Measurements from ENCODE around the gene LRRC32.

The LRRC32 gene

DNA sequence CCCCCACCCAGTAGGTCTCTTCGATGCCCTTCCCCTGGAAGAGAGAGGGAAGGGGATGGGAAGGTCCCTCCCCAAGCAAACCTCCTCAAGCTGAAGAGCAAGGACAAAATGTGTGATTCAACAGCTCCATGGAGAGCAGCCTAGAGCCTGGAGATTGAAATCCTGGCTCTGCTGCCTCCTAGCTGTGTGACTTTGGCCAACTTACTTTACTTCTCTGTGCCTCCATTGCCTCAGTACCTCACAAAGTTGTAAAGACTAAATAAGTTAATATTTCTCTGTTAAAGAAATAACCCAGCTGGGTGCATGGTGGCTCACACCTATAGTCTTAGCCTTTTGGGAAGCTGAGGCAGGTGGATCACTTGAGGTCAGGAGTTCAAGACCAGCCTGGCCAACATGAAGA is 21.1 kb upstream of the LRRC32 start:
- no peak overlapping the region for H3K4me3 ChIP-seq (ENCODE audit: low read depth, low read length)
- TF ChIP-seq, protein P1, sequence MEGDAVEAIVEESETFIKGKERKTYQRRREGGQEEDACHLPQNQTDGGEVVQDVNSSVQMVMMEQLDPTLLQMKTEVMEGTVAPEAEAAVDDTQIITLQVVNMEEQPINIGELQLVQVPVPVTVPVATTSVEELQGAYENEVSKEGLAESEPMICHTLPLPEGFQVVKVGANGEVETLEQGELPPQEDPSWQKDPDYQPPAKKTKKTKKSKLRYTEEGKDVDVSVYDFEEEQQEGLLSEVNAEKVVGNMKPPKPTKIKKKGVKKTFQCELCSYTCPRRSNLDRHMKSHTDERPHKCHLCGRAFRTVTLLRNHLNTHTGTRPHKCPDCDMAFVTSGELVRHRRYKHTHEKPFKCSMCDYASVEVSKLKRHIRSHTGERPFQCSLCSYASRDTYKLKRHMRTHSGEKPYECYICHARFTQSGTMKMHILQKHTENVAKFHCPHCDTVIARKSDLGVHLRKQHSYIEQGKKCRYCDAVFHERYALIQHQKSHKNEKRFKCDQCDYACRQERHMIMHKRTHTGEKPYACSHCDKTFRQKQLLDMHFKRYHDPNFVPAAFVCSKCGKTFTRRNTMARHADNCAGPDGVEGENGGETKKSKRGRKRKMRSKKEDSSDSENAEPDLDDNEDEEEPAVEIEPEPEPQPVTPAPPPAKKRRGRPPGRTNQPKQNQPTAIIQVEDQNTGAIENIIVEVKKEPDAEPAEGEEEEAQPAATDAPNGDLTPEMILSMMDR (IDR thresholded peaks at IDR 0.05; ENCODE audit: borderline replicate concordance, insufficient read depth, low read depth, low read length) = no peak

- TF ChIP-seq, protein P1 (IDR thresholded peaks at IDR 0.05; ENCODE audit: borderline replicate concordance, insufficient read depth, low read depth, low read length) = no peak
- no peak overlapping the region for H3K4me3 ChIP-seq (ENCODE audit: low read depth, low read length)
Observed at GRCh38 chr11:76690736-76691135, 20.2 kb upstream of the LRRC32 start.

- H3K4me3 ChIP-seq (ENCODE audit: low read depth, low read length) = no peak overlapping the region
Observed at GRCh38 chr11:76689313-76690260, 19.0 kb upstream of the LRRC32 start.

GRCh38 chr11:76688146-76688545 is 17.6 kb upstream of the LRRC32 start:
- TF ChIP-seq, protein P1 (IDR thresholded peaks at IDR 0.05; ENCODE audit: borderline replicate concordance, insufficient read depth, low read depth, low read length) = no peak
- no peak overlapping the region for H3K4me3 ChIP-seq (ENCODE audit: low read depth, low read length)

More at GRCh38 chr11:76689313-76690260, 19.0 kb upstream of the LRRC32 start:
- TF ChIP-seq, protein P1 (IDR thresholded peaks at IDR 0.05; ENCODE audit: borderline replicate concordance, insufficient read depth, low read depth, low read length) = no peak

GRCh38 chr11:76686261-76687079 is 15.9 kb upstream of the LRRC32 start:
- TF ChIP-seq, protein P1 (IDR thresholded peaks at IDR 0.05; ENCODE audit: borderline replicate concordance, insufficient read depth, low read depth, low read length) = no peak

GRCh38 chr11:76685831-76686230 is 15.3 kb upstream of the LRRC32 start:
- TF ChIP-seq, protein P1 (IDR thresholded peaks at IDR 0.05; ENCODE audit: borderline replicate concordance, insufficient read depth, low read depth, low read length) = no peak
- H3K4me3 ChIP-seq (ENCODE audit: low read depth, low read length) = no peak overlapping the region

More at GRCh38 chr11:76686261-76687079, 15.9 kb upstream of the LRRC32 start:
- H3K4me3 ChIP-seq (ENCODE audit: low read depth, low read length) = no peak overlapping the region

Measured in GM12875 (cell line).